Jurkat, Clone E6-1 (cell line): ENCODE results near the gene TULP4.
"Not testable (repeated sequence)": the region's sequence is repeated elsewhere in the genome, so short reads cannot be mapped to it uniquely, and the experiment has no call there.

ENCODE experiments used
- DNase-seq: peaks from one replicate; pipeline ENCODE4 v3.0.0-alpha.2; 2011; ENCODE audit warnings: low read depth, low spot score
- H3K4me3 ChIP-seq: 2 replicates; pipeline ENCODE4 v1.5.1; 2011; ENCODE audit warnings: mild to moderate bottlenecking, low read length, control low read depth, moderate library complexity

The TULP4 gene

DNA sequence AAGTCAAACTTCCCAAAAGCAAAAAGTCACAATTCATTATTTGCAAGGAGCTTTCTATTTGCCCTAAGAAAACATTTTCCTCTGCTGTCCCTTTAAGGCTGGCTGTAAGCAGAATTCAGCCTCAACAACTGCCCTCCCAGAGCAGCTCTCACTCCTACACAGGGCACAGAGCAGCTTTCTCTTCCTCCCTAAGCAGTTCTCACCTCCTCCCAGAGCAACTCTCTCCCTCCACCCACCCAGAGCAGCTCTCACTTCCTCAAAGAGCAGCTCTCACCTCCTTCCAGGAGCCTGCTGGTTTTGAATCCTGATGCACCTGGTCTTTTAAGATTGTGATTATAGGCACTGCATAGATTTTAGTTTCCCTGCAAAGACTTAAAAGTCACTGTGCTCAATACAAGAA lies 127.0 kb downstream of the TULP4 start:
- H3K4me3 ChIP-seq = no peak overlapping the region
- peak; percentile 12 for DNase-seq

GRCh38 chr6:158441716-158442215 lies 129.5 kb downstream of the TULP4 start:
- H3K4me3 ChIP-seq = no peak overlapping the region
- DNase-seq = no peak

GRCh38 chr6:158442306-158442705 lies 130.0 kb downstream of the TULP4 start:
- no peak for DNase-seq
- no peak overlapping the region for H3K4me3 ChIP-seq

GRCh38 chr6:158445426-158446085 lies 133.3 kb downstream of the TULP4 start:
- no peak overlapping the region for H3K4me3 ChIP-seq
- peak; percentile 10 for DNase-seq

- H3K4me3 ChIP-seq = no peak overlapping the region
- DNase-seq = no peak
Observed at GRCh38 chr6:158448856-158449255, 136.6 kb downstream of the TULP4 start.

GRCh38 chr6:158452191-158452590 lies 139.9 kb downstream of the TULP4 start:
- DNase-seq = no peak
- no peak overlapping the region for H3K4me3 ChIP-seq

- DNase-seq = no peak
- H3K4me3 ChIP-seq = no peak overlapping the region
Observed at GRCh38 chr6:158457131-158457530, 144.9 kb downstream of the TULP4 start.

GRCh38 chr6:158457616-158458278 lies 145.5 kb downstream of the TULP4 start:
- DNase-seq = no peak
- no peak overlapping the region for H3K4me3 ChIP-seq

DNA sequence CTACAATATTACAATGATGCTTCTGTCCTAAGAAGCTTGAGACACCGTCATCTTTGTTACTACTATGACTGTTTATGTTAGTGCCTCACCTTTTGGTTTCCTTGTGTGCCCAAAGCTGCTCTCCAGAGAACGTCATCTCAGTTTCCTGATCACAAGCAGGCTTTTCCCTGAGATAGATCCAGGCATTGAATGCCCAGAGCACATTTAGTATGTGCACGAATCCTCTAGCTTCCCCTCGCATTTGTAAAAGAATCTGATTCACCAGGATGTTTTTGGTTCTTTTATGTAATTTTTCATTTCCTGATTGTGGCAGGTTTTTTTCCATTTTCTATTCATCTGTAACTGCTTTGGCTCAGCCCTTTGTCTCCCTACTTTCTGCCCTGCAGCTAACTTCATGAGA lies 147.5 kb downstream of the TULP4 start:
- H3K4me3 ChIP-seq = no peak overlapping the region
- no peak for DNase-seq

GRCh38 chr6:158460602-158461169 lies 148.4 kb downstream of the TULP4 start:
- H3K4me3 ChIP-seq = no peak overlapping the region
- DNase-seq = no peak

GRCh38 chr6:158461954-158462353 lies 149.7 kb downstream of the TULP4 start:
- no peak for DNase-seq
- H3K4me3 ChIP-seq = no peak overlapping the region

GRCh38 chr6:158464483-158464882 lies 152.2 kb downstream of the TULP4 start:
- no peak for DNase-seq
- H3K4me3 ChIP-seq = no peak overlapping the region

DNA sequence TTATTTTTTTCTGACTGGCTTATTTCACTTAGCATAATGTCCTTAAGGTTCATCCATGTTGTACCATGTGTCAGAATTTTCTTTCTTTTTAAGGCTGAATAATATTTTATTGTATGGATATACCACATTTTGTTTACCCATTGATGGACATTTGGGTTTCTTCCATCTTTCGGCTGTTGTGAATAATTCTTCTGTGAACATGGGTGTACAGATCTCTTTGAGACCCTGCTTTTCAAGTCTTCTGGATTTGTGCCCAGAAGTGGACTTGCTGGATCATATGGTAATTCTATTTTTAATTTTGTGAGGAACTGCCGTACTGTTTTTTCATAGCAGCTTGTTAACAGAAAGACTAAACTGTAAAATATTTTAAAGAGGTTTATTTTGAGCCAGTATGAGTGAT lies 153.0 kb downstream of the TULP4 start:
- no peak overlapping the region for H3K4me3 ChIP-seq
- no peak for DNase-seq

DNA sequence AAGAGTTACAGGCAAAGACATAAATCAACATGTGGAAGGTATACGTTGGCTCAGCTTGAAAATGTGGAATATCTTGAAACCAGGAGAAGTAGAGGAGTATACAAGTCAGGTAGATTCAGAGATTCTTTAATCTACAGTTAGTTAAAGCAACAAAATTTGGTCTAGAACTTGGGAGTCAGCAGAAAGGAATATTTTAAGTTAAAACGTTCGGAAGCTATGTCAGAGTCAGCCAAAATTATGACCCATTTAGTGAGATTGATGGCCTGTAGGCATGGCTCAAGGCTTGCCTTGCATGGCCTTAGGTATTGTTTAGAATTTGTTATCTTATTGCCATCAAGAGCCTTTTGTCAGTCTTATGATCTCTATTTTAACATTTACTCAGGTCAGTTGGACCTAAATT lies 153.5 kb downstream of the TULP4 start:
- no peak overlapping the region for H3K4me3 ChIP-seq
- DNase-seq = no peak

- no peak for DNase-seq
- H3K4me3 ChIP-seq = no peak overlapping the region
Observed at GRCh38 chr6:158467923-158468322, 155.7 kb downstream of the TULP4 start.

DNA sequence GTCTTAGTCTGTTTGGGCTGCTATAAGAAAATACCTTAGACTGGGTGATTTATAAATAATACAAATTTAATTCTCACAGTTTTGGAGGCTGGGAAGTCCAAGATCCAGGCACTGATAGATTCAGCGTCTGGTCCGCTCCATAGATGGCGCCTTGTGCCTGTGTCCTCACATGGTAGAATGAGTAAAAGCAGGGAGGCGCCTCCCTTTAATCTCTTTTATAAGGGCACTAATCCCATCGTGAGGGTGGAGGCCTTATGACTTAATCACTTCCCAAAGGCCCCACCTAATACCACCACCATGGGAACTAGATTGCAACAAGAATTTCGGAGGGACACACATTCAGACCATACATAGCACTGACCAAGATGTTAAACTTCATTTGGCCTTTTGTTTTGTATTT lies 156.4 kb downstream of the TULP4 start:
- no peak for DNase-seq
- H3K4me3 ChIP-seq = no peak overlapping the region

DNA sequence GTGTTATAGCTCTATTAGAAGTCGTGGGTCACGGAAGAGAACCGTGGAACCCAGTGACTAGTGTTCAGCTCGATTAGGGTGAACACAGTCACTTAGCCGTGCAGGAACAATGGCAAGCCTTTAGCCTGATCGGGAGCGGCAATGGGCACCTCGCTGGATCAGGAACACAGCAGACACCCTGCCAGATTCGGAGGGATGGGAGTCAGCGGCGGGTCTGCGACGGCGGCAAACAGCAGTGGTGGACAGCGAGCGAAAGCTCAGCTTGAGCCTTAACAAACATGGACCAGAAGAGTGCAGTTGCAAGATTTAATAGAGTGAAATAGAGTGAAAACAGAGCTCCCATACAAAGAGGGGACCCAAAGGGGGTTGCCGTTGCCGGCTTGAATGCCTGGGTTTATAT lies 157.8 kb downstream of the TULP4 start:
- not testable (repeated sequence) for DNase-seq, H3K4me3 ChIP-seq

GRCh38 chr6:158471339-158471738 lies 159.1 kb downstream of the TULP4 start:
- H3K4me3 ChIP-seq = no peak overlapping the region

DNA sequence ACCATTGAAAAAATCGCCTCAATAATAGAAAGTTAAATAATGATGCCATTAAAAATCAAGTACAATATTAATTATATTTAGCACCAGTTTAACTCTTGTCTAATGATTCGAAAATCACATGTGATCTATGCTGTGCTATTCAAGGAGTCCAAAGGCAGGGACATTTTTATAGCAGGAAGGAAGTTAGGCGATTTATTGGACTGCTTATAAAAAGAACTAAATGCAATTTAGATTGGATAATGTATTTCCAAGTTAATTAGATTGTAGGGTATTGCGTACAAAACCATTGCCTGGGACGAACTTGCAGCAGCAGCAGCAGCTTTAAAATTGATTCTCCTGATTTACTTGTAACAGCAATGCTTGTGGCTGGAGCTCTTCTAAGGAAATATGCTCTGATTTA lies 160.2 kb downstream of the TULP4 start:
- DNase-seq = no peak
- no peak overlapping the region for H3K4me3 ChIP-seq

More at GRCh38 chr6:158471339-158471738, 159.1 kb downstream of the TULP4 start:
- no peak for DNase-seq

- H3K4me3 ChIP-seq = no peak overlapping the region
- no peak for DNase-seq
Observed at GRCh38 chr6:158474961-158475343, 162.7 kb downstream of the TULP4 start.
